Peyer's patch (tissue), 4 donors: ENCODE data around the gene GAA. TPM values are rescaled to one million over a fixed set of nuclear protein-coding genes. Genes with fewer than 3 reads are reported as not detected.

Experiments
- DNase-seq, 3 donors: peaks; one replicate each; pipeline ENCODE4 v3.0.0-alpha.2; 2017 to 2019
- H3K27ac ChIP-seq, 4 donors: fragments of 200-600 bp; sonication (generic); one replicate each; pipeline ENCODE4 v1.5.1; 2016 to 2019
- H3K27me3 ChIP-seq, 2 donors: fragments of 200-600 bp; sonication (generic); one replicate each; pipeline ENCODE4 v1.5.1; 2019
- H3K36me3 ChIP-seq, 3 donors: fragments of 200-600 bp; sonication (generic); one replicate each; pipeline ENCODE4 v1.5.1; 2016 to 2019
- H3K4me1 ChIP-seq, 4 donors: fragments of 200-600 bp; sonication (generic); one replicate each; pipeline ENCODE4 v1.5.1; 2016 to 2019
- H3K4me3 ChIP-seq, 4 donors: fragments of 200-600 bp; sonication (generic); 1 replicate in 3 of 4; 2 replicates in 1 of 4; pipeline ENCODE4 v1.5.1; 2016 to 2019; ENCODE audit warnings: mild to moderate bottlenecking in 1 of 4
- H3K9me3 ChIP-seq, 4 donors: fragments of 200-600 bp; sonication (generic); one replicate each; pipeline ENCODE4 v1.5.1; 2016 to 2019; ENCODE audit warnings: mild to moderate bottlenecking in 1 of 4
- CTCF ChIP-seq, 6 experiments: fragments of 450-650 bp in 4 of 6; fragments of 200-600 bp in 2 of 6; sonication (generic) in 1 of 6; IDR thresholded peaks; one replicate each; pipeline ENCODE4 v1.5.1; 2017 to 2019; ENCODE audit warnings: antibody characterized with exemption in 6 of 6, mild to moderate bottlenecking in 3 of 6, moderate library complexity in 1 of 6
- POLR2A ChIP-seq, 2 donors: fragments of 450-650 bp; IDR thresholded peaks; one replicate each; pipeline ENCODE4 v1.5.1; 2017; ENCODE audit warnings: antibody characterized with exemption in 2 of 2, mild to moderate bottlenecking in 2 of 2, moderate library complexity in 2 of 2
- total RNA-seq, 4 donors: library from RNA; depleted of rRNA; stranded (reverse); fragments of >200 nt; gene quantifications; one replicate each; pipeline ENCODE4 v1.1.0, GENCODE V29; 2016

The GAA gene
- 10 to 100 TPM; 33.8 to 88.1 (median 42.3) TPM for total RNA-seq

- no peaks in the 10 kb centered on the region for H3K36me3 ChIP-seq
- TF ChIP-seq CTCF (IDR thresholded peaks at IDR 0.05) (peak; percentile 86 to 99 (median 96)), POLR2A (IDR thresholded peaks at IDR 0.05) (peak; percentile 17 to 60)
- peaks cover 0 to 7% (median 5%) of the 10 kb centered on the region in 4 donors for H3K4me1 ChIP-seq
- H3K27me3 ChIP-seq = no peaks in the 10 kb centered on the region
- H3K9me3 ChIP-seq = no peaks in the 10 kb centered on the region
- DNase-seq = peak; percentile 84 to 93 (median 91)
- peak within 1 kb of the TSS; percentile 82 to 90 (median 87) for H3K27ac ChIP-seq
- peak within 1 kb of the TSS; percentile 81 to 100 (median 88) for H3K4me3 ChIP-seq
Observed at GRCh38 chr17:80101011-80101945, at the start of gene GAA. Gene GAA (plus strand): TSS chr17:80101581. CDS start chr17:80104587, 3,006 bp downstream.

- Histone ChIP-seq H3K27ac (no peak overlapping the region), H3K4me3 (no peak overlapping the region), H3K9me3 (no peaks in the 10 kb centered on the region), H3K36me3 (no peaks in the 10 kb centered on the region), H3K27me3 (no peaks in the 10 kb centered on the region), H3K4me1 (no peaks in the 10 kb centered on the region)
- no peak for TF ChIP-seq POLR2A (IDR thresholded peaks at IDR 0.05)
- DNase-seq = no peak
Observed at GRCh38 chr17:80051681-80052080, 49.7 kb upstream of the GAA start.

- TF ChIP-seq POLR2A (IDR thresholded peaks at IDR 0.05) (no peak), CTCF (IDR thresholded peaks at IDR 0.05) (no peak)
- Histone ChIP-seq H3K36me3 (no peaks in the 10 kb centered on the region), H3K9me3 (no peaks in the 10 kb centered on the region), H3K27ac (peak overlapping the region in 3 of 4 donors; percentile 36 to 57 (median 43)), H3K4me1 (no peaks in the 10 kb centered on the region), H3K27me3 (no peaks in the 10 kb centered on the region), H3K4me3 (no peak overlapping the region)
- DNase-seq = no peak
Observed at GRCh38 chr17:80053102-80053501, 48.3 kb upstream of the GAA start.

GRCh38 chr17:80055597-80055996, 45.8 kb upstream of the GAA start:
- Histone ChIP-seq H3K36me3 (no peaks in the 10 kb centered on the region), H3K27me3 (no peaks in the 10 kb centered on the region), H3K27ac (no peak overlapping the region), H3K4me3 (no peak overlapping the region), H3K9me3 (no peaks in the 10 kb centered on the region), H3K4me1 (no peaks in the 10 kb centered on the region)
- no peak for DNase-seq
- no peak for TF ChIP-seq POLR2A (IDR thresholded peaks at IDR 0.05)
- TF ChIP-seq CTCF (IDR thresholded peaks at IDR 0.05) = no peak

- Histone ChIP-seq H3K27me3 (no peaks in the 10 kb centered on the region), H3K36me3 (no peaks in the 10 kb centered on the region), H3K4me3 (no peak overlapping the region), H3K27ac (no peak overlapping the region), H3K4me1 (peaks cover 0 to 2% (median 0%) of the 10 kb centered on the region in 4 donors), H3K9me3 (no peaks in the 10 kb centered on the region)
- no peak for DNase-seq
- TF ChIP-seq POLR2A (IDR thresholded peaks at IDR 0.05) = no peak
- no peak for TF ChIP-seq CTCF (IDR thresholded peaks at IDR 0.05)
Observed at GRCh38 chr17:80058311-80058955, 42.9 kb upstream of the GAA start.

GRCh38 chr17:80060644-80061043, 40.7 kb upstream of the GAA start:
- no peaks in the 10 kb centered on the region for H3K9me3 ChIP-seq
- H3K36me3 ChIP-seq = no peaks in the 10 kb centered on the region
- TF ChIP-seq CTCF (IDR thresholded peaks at IDR 0.05) (no peak), POLR2A (IDR thresholded peaks at IDR 0.05) (no peak)
- no peak overlapping the region for H3K27ac ChIP-seq
- H3K27me3 ChIP-seq = no peaks in the 10 kb centered on the region
- DNase-seq = no peak
- peaks cover 0 to 14% (median 0%) of the 10 kb centered on the region in 4 donors for H3K4me1 ChIP-seq
- no peak overlapping the region for H3K4me3 ChIP-seq
